T47D (cell line): Measurements from ENCODE around the gene OR8B12.
A peak's percentile ranks its signal among the peaks of the same experiment; 100 is the strongest.

Experiments used
- DNase-seq, 2 experiments: peaks; one replicate each; pipeline versions ENCODE4 v3.0.0 to v3.0.0-alpha.2; 2011 to 2012; ENCODE audit warnings: low read depth in 1 of 2, low spot score in 1 of 2
- JUND ChIP-seq: IDR thresholded peaks from 2 replicates; pipeline ENCODE4 v1.6.1; 2012; ENCODE audit warnings: low read depth
- in situ Hi-C: cut with HindIII; loops from 2 replicates; pipeline ENCODE4 v1.10.0; 2016; ENCODE audit warnings: low sequenced_read_pairs, low pct_unique_long_range_greater_than_20kb

OR8B12 gene

GRCh38 chr11:124543554-124543953 is at the start of gene OR8B12:
OR8B12 (minus strand) TSS chr11:124543654; CDS start chr11:124543654, 0 bp downstream.
- no peak for DNase-seq
- in situ Hi-C loops = no loop called here
- no peak for TF ChIP-seq JUND

GRCh38 chr11:124592627-124593026 is 49.2 kb upstream of the OR8B12 start:
- no peak for TF ChIP-seq JUND
- no peak for DNase-seq
- in situ Hi-C loops = no loop called here

GRCh38 chr11:124591430-124591829 is 48.0 kb upstream of the OR8B12 start:
- TF ChIP-seq JUND = no peak
- DNase-seq = no peak
- in situ Hi-C loops = no loop called here

GRCh38 chr11:124586238-124586860 is 42.9 kb upstream of the OR8B12 start:
- TF ChIP-seq JUND = no peak
- in situ Hi-C loops = no loop called here
- peak in 1 of 2 experiments; percentile 87 for DNase-seq

GRCh38 chr11:124584681-124585372 is 41.4 kb upstream of the OR8B12 start:
- TF ChIP-seq JUND = no peak
- DNase-seq = peak in 1 of 2 experiments; percentile 51
- in situ Hi-C loops = no loop called here

GRCh38 chr11:124583781-124584180 is 40.3 kb upstream of the OR8B12 start:
- in situ Hi-C loops = no loop called here
- DNase-seq = no peak
- no peak for TF ChIP-seq JUND

- no peak for TF ChIP-seq JUND
- in situ Hi-C loops = no loop called here
- DNase-seq = no peak
Measured at GRCh38 chr11:124582565-124582964, 39.1 kb upstream of the OR8B12 start.

- no peak for TF ChIP-seq JUND
- in situ Hi-C loops = no loop called here
Measured at GRCh38 chr11:124581817-124582216, 38.4 kb upstream of the OR8B12 start.

GRCh38 chr11:124578761-124579160 is 35.3 kb upstream of the OR8B12 start:
- in situ Hi-C loops = no loop called here
- no peak for DNase-seq
- no peak for TF ChIP-seq JUND

More at GRCh38 chr11:124581817-124582216, 38.4 kb upstream of the OR8B12 start:
- DNase-seq = no peak

- in situ Hi-C loops = no loop called here
- TF ChIP-seq JUND = no peak
- DNase-seq = no peak
Measured at GRCh38 chr11:124577716-124578427, 34.4 kb upstream of the OR8B12 start.

GRCh38 chr11:124570160-124570559 is 26.7 kb upstream of the OR8B12 start:
- DNase-seq = no peak
- in situ Hi-C loops = no loop called here
- no peak for TF ChIP-seq JUND

- in situ Hi-C loops = no loop called here
- no peak for DNase-seq
- no peak for TF ChIP-seq JUND
Measured at GRCh38 chr11:124569697-124570096, 26.2 kb upstream of the OR8B12 start, which contains the start of gene OR8A1. OR8A1 (plus strand) TSS chr11:124569997; CDS start chr11:124570120, 123 bp downstream.

GRCh38 chr11:124556828-124557227 is 13.4 kb upstream of the OR8B12 start:
- DNase-seq = no peak
- in situ Hi-C loops = no loop called here
- no peak for TF ChIP-seq JUND
